MCF 10A (cell line): ENCODE data around the gene WDFY1. TPM values are rescaled to one million over a fixed set of nuclear protein-coding genes. Genes with fewer than 3 reads are reported as not detected.
A peak's percentile ranks its signal among the peaks of the same experiment; 100 is the strongest.

Source experiments
- BruUV-seq: library from RNA; stranded (reverse); fragments of 400-500 nt; replicated peaks from 2 replicates; lab custom pipeline; 2021; lab: Mats Ljungman, UMichigan
- CTCF ChIA-PET: fragments of 300-600 bp; sonication (Branson Sonifier 250); formaldehyde crosslinking; extraction: SDS; loops from one replicate; lab custom pipeline; 2021; ENCODE audit warnings: antibody characterized with exemption, inconsistent platforms; lab: Yijun Ruan, JAX
- POLR2A ChIA-PET: fragments of 300-600, 350-650 bp; sonication (Branson Sonifier 250); formaldehyde crosslinking; extraction: SDS; loops from one replicate; lab custom pipeline; 2020; ENCODE audit warnings: antibody characterized with exemption, inconsistent platforms; lab: Yijun Ruan, JAX
- DNase-seq: peaks from one replicate; pipeline ENCODE4 v3.0.0-alpha.2; 2018; ENCODE audit not compliant: unreplicated experiment
- H3K27ac Mint-ChIP-seq: one replicate; pipeline ENCODE4 v1.8.0; 2022; ENCODE audit warnings: mild to moderate bottlenecking, low read depth, mixed read lengths; ENCODE audit not compliant: unreplicated experiment
- H3K27me3 Mint-ChIP-seq: one replicate; pipeline ENCODE4 v1.8.0; 2022; ENCODE audit warnings: mixed read lengths; ENCODE audit not compliant: insufficient read depth, unreplicated experiment
- H3K36me3 Mint-ChIP-seq: one replicate; pipeline ENCODE4 v1.8.0; 2022; ENCODE audit warnings: mild to moderate bottlenecking, moderate library complexity, mixed read lengths; ENCODE audit not compliant: insufficient read depth, unreplicated experiment
- H3K4me1 Mint-ChIP-seq: one replicate; pipeline ENCODE4 v1.8.0; 2022; ENCODE audit warnings: mixed read lengths; ENCODE audit not compliant: insufficient read depth, unreplicated experiment
- H3K4me3 Mint-ChIP-seq: one replicate; pipeline ENCODE4 v1.8.0; 2022; ENCODE audit warnings: mild to moderate bottlenecking, moderate library complexity, mixed read lengths; ENCODE audit not compliant: unreplicated experiment
- H3K9me3 Mint-ChIP-seq: one replicate; pipeline ENCODE4 v1.8.0; 2022; ENCODE audit warnings: mixed read lengths; ENCODE audit not compliant: unreplicated experiment
- CTCF ChIP-seq: fragments of 200-600 bp; IDR thresholded peaks from one replicate; pipeline ENCODE4 v1.8.0; 2022; ENCODE audit warnings: antibody characterized with exemption, mild to moderate bottlenecking; ENCODE audit not compliant: unreplicated experiment
- intact Hi-C: fragments of 100-400 bp; cut with micrococcal nuclease; formaldehyde crosslinking; loops from 2 replicates; pipeline ENCODE4 v1.14.1; 2022
- total RNA-seq: library from RNA; stranded (reverse); gene quantifications from 2 replicates; pipeline ENCODE4 v1.2.3, GENCODE V29; 2022

Gene WDFY1
- total RNA-seq, 1 experiment from 2014 or later = 36.9 TPM

GRCh38 chr2:223949241-223949840 lies 4.2 kb upstream of the WDFY1 start:
- no peak for TF ChIP-seq CTCF
- no peak for DNase-seq
- Mint-ChIP-seq H3K4me1 (peaks cover 8% of the 10 kb centered on the region), H3K36me3 (peaks cover under 1% of the 10 kb centered on the region), H3K9me3 (no peaks in the 10 kb centered on the region), H3K4me3 (no peak overlapping the region), H3K27ac (no peak overlapping the region), H3K27me3 (no peaks in the 10 kb centered on the region)
- BruUV-seq = no TSS peak
- POLR2A ChIA-PET = no interaction called here
- intact Hi-C loops = no loop called here
- CTCF ChIA-PET = interaction anchor here (0.8 to 1.3 kb wide), 2 partner anchors 306 to 1290 kb away, joined by 3 read pairs; no protein-coding TSS in a partner anchor

GRCh38 chr2:223947711-223948205 lies 2.6 kb upstream of the WDFY1 start:
- POLR2A ChIA-PET = interaction anchor here (5.4 kb wide), 1 partner anchor 8 kb away, joined by 71 read pairs; the partner anchor contains the start of gene MRPL44
- Mint-ChIP-seq H3K9me3 (no peaks in the 10 kb centered on the region), H3K36me3 (peaks cover 6% of the 10 kb centered on the region), H3K27ac (no peak overlapping the region), H3K4me1 (peaks cover 18% of the 10 kb centered on the region), H3K27me3 (no peaks in the 10 kb centered on the region), H3K4me3 (no peak overlapping the region)
- CTCF ChIA-PET = interaction anchor here (1.2 kb wide), 1 partner anchor 23 kb away, joined by 3 read pairs; no protein-coding TSS in a partner anchor
- BruUV-seq = no TSS peak
- TF ChIP-seq CTCF = no peak
- intact Hi-C loops = no loop called here
- DNase-seq = no peak

GRCh38 chr2:223945755-223946154 lies 620 bp upstream of the WDFY1 start:
- intact Hi-C loops = no loop called here
- Mint-ChIP-seq H3K36me3 (peaks cover 12% of the 10 kb centered on the region), H3K9me3 (no peaks in the 10 kb centered on the region), H3K4me1 (peaks cover 30% of the 10 kb centered on the region), H3K27ac (peak overlapping the region; percentile 33), H3K27me3 (no peaks in the 10 kb centered on the region), H3K4me3 (peak overlapping the region; percentile 96)
- no peak for TF ChIP-seq CTCF
- CTCF ChIA-PET = interaction anchor here (0.6 kb wide), 1 partner anchor 47 kb away, joined by 3 read pairs; no protein-coding TSS in a partner anchor
- DNase-seq = no peak
- POLR2A ChIA-PET = interaction anchor here (0.6 to 5.4 kb wide), 6 partner anchors 10 to 385 kb away, joined by 3 to 71 read pairs (median 3); partner anchors contain the start of gene MRPL44
- no TSS peak for BruUV-seq

- H3K4me1 Mint-ChIP-seq = peaks cover 34% of the 10 kb centered on the region
- intact Hi-C loops = loop anchor here (5.0 kb wide), 1 partner anchor 107 kb away; the partner anchor contains the start of gene AP1S3
- H3K36me3 Mint-ChIP-seq = peaks cover 12% of the 10 kb centered on the region
- peak overlapping the region; percentile 96 for H3K4me3 Mint-ChIP-seq
- H3K9me3 Mint-ChIP-seq = no peaks in the 10 kb centered on the region
- peak overlapping the region; percentile 90 for H3K27ac Mint-ChIP-seq
- DNase-seq = peak; percentile 39
- no peaks in the 10 kb centered on the region for H3K27me3 Mint-ChIP-seq
- TF ChIP-seq CTCF = no peak
- POLR2A ChIA-PET = interaction anchor here (0.7 to 5.4 kb wide), 9 partner anchors 8 to 153 kb away, joined by 3 to 71 read pairs (median 3); partner anchors contain the start of gene MRPL44
- CTCF ChIA-PET = interaction anchor here (0.7 to 1.7 kb wide), 2 partner anchors 17 to 50 kb away, joined by 3 to 4 read pairs; no protein-coding TSS in a partner anchor
- no TSS peak for BruUV-seq
These were observed 901 bp downstream of the WDFY1 start for GRCh38 chr2:223944166-223944702.
